ENCODE results near the gene ST14. TPM values are rescaled to one million over a fixed set of nuclear protein-coding genes. Genes with fewer than 3 reads are reported as not detected.

Gene ST14
- total RNA-seq, 2 donors from 2014 or later: 4.9 to 6.9 TPM

DNA sequence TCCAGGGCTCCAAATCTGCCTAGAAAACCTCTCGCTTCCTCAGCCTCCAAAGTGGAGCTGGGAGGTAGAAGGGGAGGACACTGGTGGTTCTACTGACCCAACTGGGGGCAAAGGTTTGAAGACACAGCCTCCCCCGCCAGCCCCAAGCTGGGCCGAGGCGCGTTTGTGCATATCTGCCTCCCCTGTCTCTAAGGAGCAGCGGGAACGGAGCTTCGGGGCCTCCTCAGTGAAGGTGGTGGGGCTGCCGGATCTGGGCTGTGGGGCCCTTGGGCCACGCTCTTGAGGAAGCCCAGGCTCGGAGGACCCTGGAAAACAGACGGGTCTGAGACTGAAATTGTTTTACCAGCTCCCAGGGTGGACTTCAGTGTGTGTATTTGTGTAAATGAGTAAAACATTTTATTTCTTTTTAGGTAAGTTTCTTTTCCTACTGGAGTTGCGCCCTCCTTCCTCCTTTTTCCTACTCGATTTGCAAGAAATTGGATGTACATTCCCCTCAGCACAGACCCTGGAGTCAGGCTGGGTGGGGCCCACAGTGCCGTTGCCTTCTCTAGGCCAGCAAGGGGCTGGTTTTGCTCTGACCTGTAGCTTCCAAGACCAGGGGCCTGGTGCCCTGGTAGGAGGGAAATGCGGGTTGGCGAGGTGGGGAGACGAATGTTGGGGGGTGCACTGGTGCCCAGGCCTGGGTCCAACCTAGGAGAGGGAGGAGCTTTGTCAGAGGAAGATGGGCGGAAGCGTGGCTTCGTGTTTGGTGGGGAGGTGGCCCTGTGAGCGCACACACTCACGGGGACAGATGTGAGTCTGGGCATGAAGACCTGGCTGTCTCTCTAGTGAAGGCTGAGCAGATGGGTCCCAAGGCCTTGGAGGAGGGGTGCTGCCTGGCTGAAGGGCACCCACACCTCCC is 50.6 kb downstream of the ST14 start:
- no peak for ATAC-seq (ENCODE audit: insufficient number of reproducible peaks, low FRiP score, low read depth)
- H3K27ac ChIP-seq: no peak overlapping the region
- H3K4me1 ChIP-seq (ENCODE audit: control insufficient read depth in 1 of 2, low read depth in 2 of 2): no peaks in the 10 kb centered on the region
- H3K9me3 ChIP-seq: no peaks in the 10 kb centered on the region
- no peak for TF ChIP-seq CTCF (IDR thresholded peaks at IDR 0.05)
- no peak overlapping the region for H3K4me3 ChIP-seq
- no peak for DNase-seq (ENCODE audit: low spot score)
- no peaks in the 10 kb centered on the region for H3K27me3 ChIP-seq (replicated peaks; ENCODE audit: insufficient read depth)
- no peaks in the 10 kb centered on the region for H3K36me3 ChIP-seq

DNA sequence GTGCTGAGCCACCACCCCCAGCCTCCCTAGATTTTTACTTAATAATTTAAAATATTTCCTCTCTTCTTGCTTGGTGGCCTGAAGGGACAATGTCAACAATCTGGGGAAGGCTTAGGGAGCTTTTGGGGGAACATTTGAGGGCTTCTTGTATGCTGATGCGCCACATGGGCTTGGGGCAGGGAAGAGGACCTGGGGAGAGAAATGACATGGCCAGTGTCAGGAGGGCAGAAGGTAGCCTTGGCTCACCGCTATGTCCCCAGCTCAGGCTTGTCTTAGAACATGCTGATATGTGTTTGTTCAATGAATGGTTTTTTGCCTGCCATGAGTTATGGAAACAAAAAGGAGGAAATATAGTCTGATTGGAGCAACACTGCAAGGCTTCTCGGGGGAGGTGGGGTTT is 51.6 kb downstream of the ST14 start:
- no peaks in the 10 kb centered on the region for H3K36me3 ChIP-seq
- no peak overlapping the region for H3K4me3 ChIP-seq
- no peaks in the 10 kb centered on the region for H3K27me3 ChIP-seq (replicated peaks; ENCODE audit: insufficient read depth)
- DNase-seq (ENCODE audit: low spot score) (no peak), ATAC-seq (ENCODE audit: insufficient number of reproducible peaks, low FRiP score, low read depth) (no peak)
- no peaks in the 10 kb centered on the region for H3K4me1 ChIP-seq (ENCODE audit: control insufficient read depth in 1 of 2, low read depth in 2 of 2)
- no peak overlapping the region for H3K27ac ChIP-seq
- H3K9me3 ChIP-seq: no peaks in the 10 kb centered on the region
- TF ChIP-seq CTCF (IDR thresholded peaks at IDR 0.05): no peak

GRCh38 chr11:130211781-130212401 is 52.3 kb downstream of the ST14 start:
- no peak overlapping the region for H3K27ac ChIP-seq
- no peak overlapping the region for H3K4me3 ChIP-seq
- no peaks in the 10 kb centered on the region for H3K4me1 ChIP-seq (ENCODE audit: control insufficient read depth in 1 of 2, low read depth in 2 of 2)
- no peak for ATAC-seq (ENCODE audit: insufficient number of reproducible peaks, low FRiP score, low read depth)
- no peak for DNase-seq (ENCODE audit: low spot score)
- H3K36me3 ChIP-seq: no peaks in the 10 kb centered on the region
- TF ChIP-seq CTCF (IDR thresholded peaks at IDR 0.05): no peak
- no peaks in the 10 kb centered on the region for H3K9me3 ChIP-seq
- H3K27me3 ChIP-seq (replicated peaks; ENCODE audit: insufficient read depth): no peaks in the 10 kb centered on the region

DNA sequence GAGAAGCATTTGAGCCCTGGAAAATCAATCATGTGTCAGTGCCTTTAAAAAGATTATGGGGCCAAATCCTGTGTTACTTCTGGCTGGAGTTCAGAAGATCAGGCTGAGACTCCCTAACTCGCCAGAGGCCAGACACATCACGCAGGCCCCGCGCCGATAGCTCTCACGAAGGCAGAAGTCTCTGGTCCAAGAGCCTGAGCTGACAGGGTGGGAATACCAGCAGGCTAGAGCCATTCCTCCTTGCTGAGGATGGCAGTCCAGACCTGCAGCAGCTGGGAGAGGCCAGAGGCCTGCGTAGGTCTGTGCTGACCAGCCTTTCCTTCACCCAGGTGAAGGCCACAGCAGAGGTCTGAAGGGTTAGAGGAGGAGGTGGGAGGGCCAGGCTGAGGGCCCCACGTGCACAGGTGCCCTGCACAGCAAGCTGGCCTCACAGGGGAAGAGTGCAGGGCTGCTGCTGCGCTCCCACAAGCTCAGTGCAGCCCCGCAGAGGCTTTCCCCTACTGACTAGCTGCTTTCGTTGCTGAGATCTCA is 52.9 kb downstream of the ST14 start:
- Histone ChIP-seq H3K4me3 (no peak overlapping the region), H3K27ac (no peak overlapping the region), H3K4me1 (ENCODE audit: control insufficient read depth in 1 of 2, low read depth in 2 of 2) (no peaks in the 10 kb centered on the region), H3K27me3 (replicated peaks; ENCODE audit: insufficient read depth) (no peaks in the 10 kb centered on the region), H3K9me3 (no peaks in the 10 kb centered on the region), H3K36me3 (no peaks in the 10 kb centered on the region)
- TF ChIP-seq CTCF (IDR thresholded peaks at IDR 0.05): no peak
- ATAC-seq (ENCODE audit: insufficient number of reproducible peaks, low FRiP score, low read depth) (no peak), DNase-seq (ENCODE audit: low spot score) (no peak)
